HG03066 (cell line): ENCODE data around the gene EXOC7.

Source experiments
- ATAC-seq: cut with Tn5 transposase; IDR thresholded peaks from one replicate; pipeline ENCODE4 v1.9.1; 2021; ENCODE audit warnings: low read depth; ENCODE audit not compliant: unreplicated experiment

EXOC7 gene

DNA sequence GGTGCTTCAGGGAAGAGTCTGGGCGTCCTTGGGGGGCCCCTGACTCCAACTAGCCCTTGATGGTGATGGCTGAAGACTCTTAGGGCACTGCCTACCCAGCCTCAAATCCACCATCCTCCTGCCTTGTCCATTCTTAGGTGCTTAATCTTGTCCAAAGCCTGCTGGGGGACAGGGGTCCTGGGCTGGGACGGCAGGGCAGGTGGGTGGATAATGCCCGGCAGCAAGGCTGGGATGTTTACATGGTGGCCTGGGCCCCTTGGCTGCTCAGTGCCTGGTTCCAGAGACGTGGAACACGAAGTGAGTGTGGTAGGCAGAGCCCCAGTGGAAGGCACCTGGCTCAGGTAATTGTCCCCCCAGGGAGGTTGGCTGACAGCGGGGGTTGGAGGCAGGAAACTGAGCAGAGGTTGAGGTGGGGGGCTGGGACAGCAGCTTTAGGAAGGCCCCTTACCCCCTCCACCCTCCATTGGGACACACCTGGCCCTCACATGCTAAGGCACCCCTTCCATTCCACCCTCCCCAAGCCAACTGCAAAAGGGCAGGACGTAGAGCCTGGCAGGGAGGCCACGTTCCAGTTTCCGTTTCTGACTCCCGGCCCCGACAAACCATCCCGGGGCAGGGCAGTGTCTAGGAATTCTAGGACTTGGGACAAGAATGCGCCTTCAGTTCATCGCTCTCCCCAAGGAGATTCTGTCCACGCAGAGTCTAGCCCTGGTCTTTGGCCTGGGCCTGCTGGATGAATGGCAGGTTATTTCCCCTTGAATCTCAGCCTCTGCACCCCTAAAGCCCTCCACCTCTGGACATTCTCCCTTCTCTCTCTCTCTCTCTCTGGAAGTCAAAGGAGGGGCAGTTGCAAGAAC, 35.5 kb upstream of the EXOC7 start:
- no peak for ATAC-seq

DNA sequence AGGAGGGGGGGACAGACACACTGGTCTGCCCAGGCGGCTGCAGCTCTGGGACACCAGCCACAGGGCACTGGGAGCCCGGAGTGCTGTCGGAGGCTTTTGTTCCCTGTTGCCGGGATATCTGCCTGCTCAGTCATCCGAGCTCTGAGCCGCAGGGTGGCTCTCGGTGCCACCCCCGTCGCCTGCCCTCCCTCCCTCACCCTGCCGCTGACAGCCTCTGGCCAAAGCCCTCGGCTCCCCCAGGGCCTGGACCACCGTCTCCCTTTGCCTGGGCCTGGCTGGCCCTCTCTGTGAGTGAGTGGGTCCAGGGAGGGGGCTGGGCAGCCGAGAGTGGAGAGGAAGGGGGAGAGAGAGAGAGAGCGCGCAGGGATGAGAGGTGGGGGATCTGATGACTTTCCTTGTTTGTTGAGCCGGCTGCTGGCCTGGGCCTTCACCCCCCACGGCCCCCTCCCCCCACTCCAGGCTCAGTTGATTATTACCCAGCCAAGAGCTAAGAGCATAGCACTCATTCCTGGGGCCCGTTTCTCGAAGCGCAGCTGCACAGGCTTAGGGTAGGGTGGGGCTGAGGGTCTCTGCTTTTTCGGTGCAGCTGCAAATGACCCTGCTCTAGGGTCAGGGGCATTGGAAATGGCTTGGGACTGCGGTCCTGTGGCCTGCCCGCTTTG, 34.8 kb upstream of the EXOC7 start:
- ATAC-seq = no peak

DNA sequence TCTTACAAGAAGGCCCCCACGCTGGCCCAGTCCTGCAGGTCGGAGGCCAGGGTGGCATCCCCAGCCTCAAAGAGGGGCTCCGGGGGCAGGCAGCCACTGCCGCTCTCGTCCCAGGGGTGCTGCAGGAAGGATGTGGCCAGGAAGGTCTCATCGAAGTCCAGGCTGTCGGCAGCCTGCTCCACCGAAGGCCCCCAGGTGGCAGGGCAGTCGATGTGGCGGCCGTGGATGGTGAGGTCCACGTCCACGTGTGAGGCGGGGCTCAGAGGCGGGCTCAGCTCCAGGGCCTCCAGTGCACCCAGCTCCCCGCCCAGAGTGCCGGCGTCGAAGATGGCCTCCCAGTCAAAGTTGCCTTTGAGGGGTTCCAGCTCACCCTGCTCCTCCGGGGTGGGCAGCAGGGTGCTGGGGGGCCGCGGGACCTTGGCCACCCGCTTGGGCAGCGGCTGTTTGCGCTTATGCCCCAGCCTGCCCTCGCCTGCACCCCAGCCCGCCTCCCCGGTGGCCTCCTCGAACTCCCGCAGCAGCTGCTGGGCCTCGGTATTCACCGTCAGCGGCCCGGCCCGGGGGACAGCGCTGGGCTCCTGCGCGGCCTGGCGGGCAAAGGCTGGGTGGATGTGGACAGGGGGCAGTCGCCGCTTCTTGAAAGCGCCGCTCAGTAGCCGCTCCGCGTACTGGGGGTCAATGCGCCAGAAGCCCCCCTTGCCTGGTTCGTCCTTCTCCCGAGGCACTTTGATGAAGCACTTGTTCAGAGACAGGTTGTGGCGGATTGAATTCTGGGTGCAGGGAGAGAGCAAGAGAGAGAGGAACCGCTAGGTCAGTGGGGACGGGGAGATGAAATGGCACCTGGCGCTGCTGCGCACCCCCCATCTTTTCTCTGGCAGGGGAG, 34.0 kb upstream of the EXOC7 start:
- no peak for ATAC-seq

- no peak for ATAC-seq
These were observed 33.4 kb upstream of the EXOC7 start for GRCh38 chr17:76137001-76137350.

GRCh38 chr17:76136276-76137000, 32.9 kb upstream of the EXOC7 start:
- ATAC-seq = no peak

DNA sequence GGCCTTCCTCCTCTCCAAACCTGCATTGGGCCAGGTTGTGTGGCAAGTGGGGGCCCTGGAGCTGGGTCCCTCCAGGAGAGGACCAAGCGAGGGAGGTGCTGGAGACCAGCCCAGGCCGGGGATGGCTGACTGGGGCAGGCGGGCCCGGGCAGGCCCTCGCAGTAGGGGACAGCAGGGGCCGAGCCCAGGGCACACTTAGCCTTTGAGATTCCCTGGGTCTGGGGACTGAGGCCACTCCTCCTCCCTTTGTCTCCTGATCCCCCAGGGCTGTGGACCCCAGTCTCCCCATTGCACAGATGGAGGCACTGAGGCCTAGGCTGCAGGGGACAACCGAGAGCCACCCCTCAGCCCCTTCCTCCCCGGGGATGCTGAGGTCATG, 32.2 kb upstream of the EXOC7 start:
- ATAC-seq = no peak

- no peak for ATAC-seq
These were observed 31.6 kb upstream of the EXOC7 start for GRCh38 chr17:76134911-76135809.

- ATAC-seq = no peak
These were observed 29.2 kb upstream of the EXOC7 start for GRCh38 chr17:76132574-76133338.

DNA sequence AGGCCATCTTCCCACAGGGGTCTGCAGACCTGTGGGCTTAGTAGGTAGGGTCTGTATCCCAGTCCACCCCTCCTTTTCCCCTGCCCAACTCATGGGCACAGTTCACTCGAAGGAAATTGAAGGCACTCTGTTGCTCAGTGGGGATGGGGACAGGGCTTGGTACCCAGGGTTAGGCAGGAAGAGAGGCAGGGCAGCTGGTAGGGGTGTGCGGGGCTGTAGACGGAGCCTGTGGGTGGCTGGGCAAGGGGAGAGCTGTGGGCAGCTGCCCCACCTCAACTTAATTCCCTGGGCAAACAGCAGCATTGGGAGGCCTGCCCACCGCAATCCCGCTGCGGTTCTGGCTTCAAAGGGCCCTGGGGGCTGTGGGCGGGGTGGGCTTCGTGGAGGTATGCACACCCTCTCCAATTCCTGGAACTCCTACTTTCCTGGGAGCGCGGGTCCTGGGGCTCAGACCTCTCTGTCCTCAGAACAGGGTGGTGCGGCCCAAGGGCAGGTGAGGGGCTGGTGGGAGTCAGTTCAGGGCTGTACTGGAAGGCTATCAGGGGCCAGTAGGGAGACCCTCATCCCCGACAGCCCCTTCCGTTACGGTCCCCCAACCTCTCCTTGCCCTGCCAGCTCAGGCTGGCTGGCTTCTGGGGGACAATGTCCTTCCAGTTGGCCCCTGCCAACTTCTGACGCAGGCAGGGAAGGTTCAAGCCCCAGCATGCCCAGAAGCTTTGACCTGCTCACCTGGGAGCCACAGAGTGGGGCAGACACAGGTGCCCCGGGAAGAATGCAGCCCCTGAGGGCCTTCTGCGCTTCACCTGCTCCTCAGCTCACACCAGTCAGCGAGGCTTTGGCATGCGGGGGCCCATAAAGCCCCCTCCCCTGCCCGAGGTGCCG, 28.3 kb upstream of the EXOC7 start:
- ATAC-seq = no peak

GRCh38 chr17:76131051-76131691, 27.6 kb upstream of the EXOC7 start:
- no peak for ATAC-seq

DNA sequence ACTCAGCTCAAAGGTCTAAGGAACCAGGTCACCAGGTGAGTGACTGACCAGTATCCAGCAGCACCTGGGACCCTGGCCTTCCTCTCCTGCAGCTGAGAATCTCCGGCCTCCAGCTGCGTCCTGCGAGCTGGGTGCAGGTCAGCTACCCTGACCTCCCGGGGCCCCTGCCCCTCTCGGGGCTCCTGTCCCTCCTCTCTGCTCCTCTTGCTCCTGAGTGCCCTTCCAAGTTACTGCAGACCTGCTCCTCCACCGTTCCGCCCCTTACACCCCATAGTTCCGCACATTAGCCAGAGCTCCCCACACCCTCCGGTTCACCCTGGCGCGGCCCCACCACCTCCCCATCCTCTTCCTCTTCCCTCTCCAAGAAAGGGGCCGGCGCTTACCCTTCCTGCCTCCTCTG, 26.9 kb upstream of the EXOC7 start:
- no peak for ATAC-seq

DNA sequence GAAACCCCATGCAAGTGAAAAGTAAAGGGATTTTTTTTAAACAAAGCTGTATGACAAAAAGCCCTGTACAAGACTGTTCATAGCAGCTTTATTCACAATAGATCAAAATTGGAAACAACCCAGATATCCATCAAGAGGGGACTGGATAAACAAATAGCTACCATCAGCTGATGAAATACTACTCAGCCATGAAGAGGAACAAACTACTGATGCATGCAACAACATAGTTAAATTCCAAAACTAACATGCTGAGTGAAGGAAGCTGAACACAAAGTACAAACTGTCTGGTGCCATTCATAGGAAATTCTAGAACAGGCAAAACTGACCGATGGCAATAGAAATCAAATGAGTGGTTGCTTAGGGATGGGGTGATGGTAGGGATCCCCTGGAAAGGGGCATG, 22.3 kb upstream of the EXOC7 start:
- ATAC-seq = no peak

- no peak for ATAC-seq
These were observed 21.7 kb upstream of the EXOC7 start for GRCh38 chr17:76125391-76125675.

DNA sequence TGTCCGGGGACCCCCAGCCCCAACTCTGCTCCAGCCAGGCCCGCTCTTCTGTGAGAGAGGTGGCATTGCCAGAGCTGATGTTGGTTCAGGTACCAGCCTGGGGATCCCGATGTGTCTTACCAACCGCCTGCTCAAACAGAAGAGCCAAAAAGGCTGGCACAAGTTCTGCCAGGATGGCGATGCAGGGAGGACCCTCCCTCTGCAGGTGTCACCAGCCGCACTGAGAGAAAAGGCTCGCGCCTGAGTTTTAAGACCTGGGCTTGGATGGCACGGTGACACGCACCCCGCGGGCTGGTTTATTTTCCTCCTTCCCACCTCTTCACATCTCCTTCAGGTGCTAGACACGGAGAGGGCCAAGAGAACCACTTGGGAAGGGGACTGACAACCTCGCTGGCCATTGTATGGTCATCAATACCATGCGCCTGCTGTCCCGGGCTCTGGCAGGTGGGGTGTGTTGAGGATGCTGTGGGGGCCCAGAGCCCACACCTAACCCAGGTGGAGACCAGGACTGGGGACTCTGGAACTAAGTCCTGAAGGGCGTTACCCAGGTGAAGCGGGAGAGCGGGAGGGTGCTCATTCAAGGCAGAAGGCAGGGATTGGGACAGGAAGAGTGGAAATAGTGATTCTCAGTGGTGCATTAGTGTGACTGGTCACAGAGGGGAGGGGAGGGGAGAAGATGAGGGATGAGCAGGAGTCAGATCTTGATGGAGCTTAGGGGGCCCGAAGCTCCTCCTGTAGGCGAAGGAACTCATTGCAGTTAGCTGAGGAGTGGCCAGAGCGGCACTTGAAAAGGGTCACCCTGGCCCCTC, 21.2 kb upstream of the EXOC7 start:
- no peak for ATAC-seq

DNA sequence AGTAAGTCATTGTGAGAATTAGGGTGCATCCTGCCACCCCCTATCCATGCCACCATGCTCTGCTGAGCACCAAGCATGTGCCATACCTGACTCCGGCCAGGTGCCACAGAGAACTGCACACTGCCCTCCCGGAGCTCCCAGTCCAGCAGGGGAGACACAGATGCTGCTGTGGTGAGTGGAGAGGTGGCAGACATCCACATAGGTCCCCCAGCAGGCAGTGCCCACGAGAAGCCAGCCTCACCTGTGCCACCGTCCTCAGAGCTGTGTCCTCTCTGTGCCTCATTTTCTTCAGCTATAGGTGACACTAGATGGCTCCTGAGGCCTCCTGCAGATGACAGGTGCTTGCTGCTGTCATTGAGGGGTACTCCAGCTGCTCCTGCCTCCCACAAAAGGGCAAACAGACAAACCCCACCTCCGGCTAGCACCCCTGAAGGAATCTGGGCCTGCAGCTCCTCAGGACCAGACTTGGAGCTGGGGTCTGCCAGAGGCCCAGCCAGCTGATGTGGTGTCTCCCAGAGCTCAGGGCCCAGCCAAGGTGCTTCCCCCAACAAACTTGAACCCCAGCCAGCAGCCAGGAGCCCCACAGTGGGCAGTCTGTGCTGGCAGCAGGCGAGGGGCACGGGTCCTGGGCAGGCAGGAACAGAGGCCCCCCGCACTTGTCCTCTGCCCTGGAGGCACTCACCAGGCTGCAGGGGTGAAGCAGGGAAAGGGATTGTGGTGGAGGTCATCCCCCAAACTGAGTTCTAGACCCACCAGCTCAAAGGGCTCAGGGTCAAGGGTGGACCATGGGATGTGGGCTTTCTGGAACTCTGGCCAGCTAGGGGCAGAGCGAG, 20.4 kb upstream of the EXOC7 start:
- no peak for ATAC-seq

- no peak for ATAC-seq
These were observed 19.6 kb upstream of the EXOC7 start for GRCh38 chr17:76123191-76123499.
